Nephron (organoid): Measurements from ENCODE around the gene SARM1.

Experiments used
- H3K27ac Mint-ChIP-seq, 3 experiments: 2 replicates each; pipeline ENCODE4 v1.8.0; 2020; ENCODE audit warnings: mixed read lengths in 3 of 3, mild to moderate bottlenecking in 2 of 3, moderate library complexity in 1 of 3
- H3K27me3 Mint-ChIP-seq: 2 replicates; pipeline ENCODE4 v1.8.0; 2021; ENCODE audit warnings: low read depth, mild to moderate bottlenecking, moderate library complexity, mixed read lengths
- H3K36me3 Mint-ChIP-seq: 2 replicates; pipeline ENCODE4 v1.8.0; 2020; ENCODE audit warnings: low read depth, mixed read lengths
- H3K4me1 Mint-ChIP-seq: 2 replicates; pipeline ENCODE4 v1.8.0; 2020; ENCODE audit warnings: mixed read lengths
- H3K4me3 Mint-ChIP-seq, 3 experiments: 2 replicates each; pipeline ENCODE4 v1.8.0; 2020; ENCODE audit warnings: mild to moderate bottlenecking in 3 of 3, mixed read lengths in 3 of 3, moderate library complexity in 2 of 3
- H3K9me3 Mint-ChIP-seq: 2 replicates; pipeline ENCODE4 v1.8.0; 2020; ENCODE audit warnings: mixed read lengths
- TF ChIP-seq, protein P1 (sequence below), 3 experiments: fragments of 200-600 bp; sonication (generic); IDR thresholded peaks; one replicate each; pipeline ENCODE4 v1.5.0; 2021; ENCODE audit warnings: antibody characterized with exemption in 3 of 3; ENCODE audit not compliant: unreplicated experiment in 3 of 3

Gene SARM1

DNA sequence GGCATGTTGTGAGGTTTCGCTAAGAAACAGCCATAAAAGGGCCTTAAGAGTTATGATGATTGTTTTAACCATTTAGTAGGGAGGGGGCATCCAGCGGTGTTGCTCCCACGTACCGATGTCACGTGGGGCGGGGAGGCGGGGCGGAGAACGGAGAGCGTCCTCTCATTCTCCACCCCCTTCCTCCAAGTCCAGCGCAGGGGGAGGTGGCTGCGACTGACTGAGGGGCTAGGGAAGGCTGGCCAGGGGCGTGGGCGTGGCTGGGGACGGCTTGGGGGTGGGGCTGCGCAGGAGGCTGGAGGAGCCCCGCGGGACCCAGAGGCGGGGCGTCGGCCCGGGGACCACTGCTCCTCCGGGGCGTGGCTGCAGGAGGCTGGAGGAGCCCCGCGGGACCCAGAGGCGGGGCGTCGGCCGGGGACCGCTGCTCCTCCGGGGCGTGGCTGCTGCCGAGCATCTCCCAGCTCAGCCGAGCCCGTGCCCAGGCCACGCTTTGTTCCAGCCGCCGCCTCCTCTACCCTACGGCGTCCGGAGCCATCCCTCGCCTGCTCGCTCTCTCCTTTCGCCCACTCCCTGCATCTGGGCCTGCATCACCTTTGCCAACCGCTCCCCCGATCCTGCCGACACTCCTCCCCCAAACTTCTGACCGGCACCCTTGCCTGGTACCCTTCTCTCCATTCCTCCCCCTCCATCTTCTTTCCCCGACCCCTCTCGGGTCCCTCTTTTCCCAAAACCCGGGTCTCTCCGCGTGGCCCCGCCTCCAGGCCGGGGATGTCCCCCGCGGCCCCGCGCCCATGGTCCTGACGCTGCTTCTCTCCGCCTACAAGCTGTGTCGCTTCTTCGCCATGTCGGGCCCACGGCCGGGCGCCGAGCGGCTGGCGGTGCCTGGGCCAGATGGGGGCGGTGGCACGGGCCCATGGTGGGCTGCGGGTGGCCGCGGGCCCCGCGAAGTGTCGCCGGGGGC lies at the start of gene SARM1:
SARM1 (plus strand) TSS at position 450 of the 958 bp plus-strand sequence; CDS start at position 789, 339 bp downstream.
- TF ChIP-seq, protein P1, sequence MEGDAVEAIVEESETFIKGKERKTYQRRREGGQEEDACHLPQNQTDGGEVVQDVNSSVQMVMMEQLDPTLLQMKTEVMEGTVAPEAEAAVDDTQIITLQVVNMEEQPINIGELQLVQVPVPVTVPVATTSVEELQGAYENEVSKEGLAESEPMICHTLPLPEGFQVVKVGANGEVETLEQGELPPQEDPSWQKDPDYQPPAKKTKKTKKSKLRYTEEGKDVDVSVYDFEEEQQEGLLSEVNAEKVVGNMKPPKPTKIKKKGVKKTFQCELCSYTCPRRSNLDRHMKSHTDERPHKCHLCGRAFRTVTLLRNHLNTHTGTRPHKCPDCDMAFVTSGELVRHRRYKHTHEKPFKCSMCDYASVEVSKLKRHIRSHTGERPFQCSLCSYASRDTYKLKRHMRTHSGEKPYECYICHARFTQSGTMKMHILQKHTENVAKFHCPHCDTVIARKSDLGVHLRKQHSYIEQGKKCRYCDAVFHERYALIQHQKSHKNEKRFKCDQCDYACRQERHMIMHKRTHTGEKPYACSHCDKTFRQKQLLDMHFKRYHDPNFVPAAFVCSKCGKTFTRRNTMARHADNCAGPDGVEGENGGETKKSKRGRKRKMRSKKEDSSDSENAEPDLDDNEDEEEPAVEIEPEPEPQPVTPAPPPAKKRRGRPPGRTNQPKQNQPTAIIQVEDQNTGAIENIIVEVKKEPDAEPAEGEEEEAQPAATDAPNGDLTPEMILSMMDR (IDR thresholded peaks at IDR 0.05; ENCODE audit: unreplicated experiment in 3 of 3) = no peak
- Mint-ChIP-seq H3K36me3 (no peaks in the 10 kb centered on the region), H3K4me1 (peaks cover 16% of the 10 kb centered on the region), H3K27me3 (peaks cover 14% of the 10 kb centered on the region), H3K9me3 (no peaks in the 10 kb centered on the region), H3K4me3 (peak within 1 kb of the TSS; percentile 90 to 92 (median 91)), H3K27ac (peak within 1 kb of the TSS; percentile 77 to 85 (median 79))

DNA sequence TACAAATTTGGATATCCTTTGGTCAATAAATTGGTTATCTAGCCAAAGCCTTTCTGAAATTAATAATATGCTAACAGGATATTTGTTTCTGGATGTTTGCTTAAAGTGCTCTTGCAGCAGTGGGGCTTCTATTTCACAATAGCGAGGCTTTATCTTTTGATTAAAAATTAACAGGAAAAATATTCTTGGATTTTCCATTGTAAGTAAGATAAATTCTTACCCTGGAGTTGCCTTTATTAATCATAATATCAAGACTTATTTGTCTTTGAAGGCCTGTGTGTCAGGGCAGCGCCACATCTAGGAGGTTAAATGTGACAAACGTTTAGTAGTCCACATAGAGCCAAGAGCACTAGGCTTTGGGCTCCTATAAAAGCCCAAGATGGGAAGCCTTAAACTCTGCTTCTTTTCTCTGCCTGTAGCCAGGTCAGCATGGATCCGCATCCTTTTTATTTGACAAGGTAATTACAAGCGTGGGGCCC lies 47.2 kb upstream of the SARM1 start:
- Mint-ChIP-seq H3K36me3 (peaks cover 28% of the 10 kb centered on the region), H3K27ac (no peak overlapping the region), H3K27me3 (peaks cover 3% of the 10 kb centered on the region), H3K4me3 (no peak overlapping the region), H3K4me1 (peaks cover 34% of the 10 kb centered on the region), H3K9me3 (no peaks in the 10 kb centered on the region)
- TF ChIP-seq, protein P1 (IDR thresholded peaks at IDR 0.05; ENCODE audit: unreplicated experiment in 3 of 3) = no peak

DNA sequence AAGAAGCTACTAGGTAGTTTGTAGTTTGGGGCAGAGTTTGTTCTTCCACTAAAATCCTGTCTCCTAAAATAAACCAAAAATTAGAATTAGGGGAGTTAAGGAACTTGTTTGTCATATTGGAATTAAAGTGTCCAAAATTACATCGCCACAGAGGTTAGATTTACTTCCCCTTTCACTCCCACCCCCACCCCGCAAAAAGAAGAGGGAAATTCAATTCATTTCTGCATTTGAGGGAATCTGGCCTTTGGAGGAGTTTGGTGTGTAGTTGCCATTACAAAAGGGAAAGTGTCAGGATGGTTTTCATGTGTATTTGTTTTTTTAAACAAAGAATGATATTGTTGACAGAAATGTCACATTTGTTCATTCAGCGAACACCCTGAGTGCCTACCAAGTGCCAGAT lies 46.7 kb upstream of the SARM1 start:
- TF ChIP-seq, protein P1 (IDR thresholded peaks at IDR 0.05; ENCODE audit: unreplicated experiment in 3 of 3) = no peak
- Mint-ChIP-seq H3K9me3 (no peaks in the 10 kb centered on the region), H3K27me3 (peaks cover 3% of the 10 kb centered on the region), H3K27ac (peak overlapping the region in 1 of 3 experiments; percentile 22), H3K4me3 (no peak overlapping the region), H3K4me1 (peaks cover 30% of the 10 kb centered on the region), H3K36me3 (peaks cover 28% of the 10 kb centered on the region)

DNA sequence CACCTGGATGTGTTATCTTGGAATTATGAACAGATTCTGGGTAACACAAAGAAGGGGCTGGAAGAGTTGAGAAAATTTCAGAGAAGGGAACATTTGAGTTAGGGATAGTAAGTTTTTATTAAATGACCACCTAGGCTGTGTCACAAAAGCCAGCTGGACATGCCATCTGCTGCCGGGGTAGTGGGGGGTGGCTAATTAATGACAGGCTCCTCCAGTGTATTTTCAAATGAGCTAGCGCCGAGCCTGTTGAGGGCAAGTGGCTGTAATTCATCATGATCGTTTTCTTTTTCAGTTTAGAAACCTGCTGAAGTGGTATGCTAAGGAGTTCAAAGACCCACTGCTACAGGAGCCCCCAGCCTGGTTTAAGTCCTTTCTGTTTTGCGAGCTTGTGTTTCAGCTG lies 46.3 kb upstream of the SARM1 start:
- H3K4me3 Mint-ChIP-seq = no peak overlapping the region
- peak overlapping the region in 1 of 3 experiments; percentile 22 for H3K27ac Mint-ChIP-seq
- H3K36me3 Mint-ChIP-seq = peaks cover 28% of the 10 kb centered on the region
- H3K4me1 Mint-ChIP-seq = peaks cover 26% of the 10 kb centered on the region
- TF ChIP-seq, protein P1 (IDR thresholded peaks at IDR 0.05; ENCODE audit: unreplicated experiment in 3 of 3) = no peak
- no peaks in the 10 kb centered on the region for H3K9me3 Mint-ChIP-seq
- peaks cover 3% of the 10 kb centered on the region for H3K27me3 Mint-ChIP-seq

DNA sequence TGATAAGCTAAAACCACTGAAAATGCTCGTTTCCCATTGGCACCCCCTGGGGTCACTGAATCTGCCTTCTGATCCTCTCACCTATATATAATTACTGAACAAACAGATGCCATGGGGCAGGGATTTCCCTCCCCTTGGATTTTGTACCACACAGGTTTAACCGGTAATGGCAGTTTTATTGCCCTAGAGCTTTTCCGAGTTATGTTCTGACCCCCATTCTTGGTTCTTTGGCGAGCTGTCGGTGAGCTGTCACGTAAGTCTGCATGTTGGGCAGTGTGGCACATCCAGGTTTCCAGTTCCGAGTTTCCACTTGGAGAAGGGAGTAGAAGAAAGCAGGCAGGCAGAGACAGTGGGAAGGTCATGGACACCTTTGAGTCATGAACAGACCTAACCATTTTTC lies 45.4 kb upstream of the SARM1 start:
- Mint-ChIP-seq H3K36me3 (peaks cover 28% of the 10 kb centered on the region), H3K27me3 (peaks cover 3% of the 10 kb centered on the region), H3K27ac (no peak overlapping the region), H3K4me1 (peaks cover 17% of the 10 kb centered on the region), H3K4me3 (no peak overlapping the region), H3K9me3 (no peaks in the 10 kb centered on the region)
- TF ChIP-seq, protein P1 (IDR thresholded peaks at IDR 0.05; ENCODE audit: unreplicated experiment in 3 of 3) = no peak
